ENCODE results near the gene CELF4. TPM values are rescaled to one million over a fixed set of nuclear protein-coding genes. Genes with fewer than 3 reads are reported as not detected.

CELF4 gene
- total and polyA plus RNA-seq, 2 of the 4 experiments (the other 2 are of a cell fraction) = not detected

GRCh38 chr18:37497853-37498518, 67.6 kb downstream of the CELF4 start:
- Histone ChIP-seq H3K9me1 (ENCODE audit: insufficient read depth, low read length) (no peaks in the 10 kb centered on the region), H2BK5ac (ENCODE audit: low read depth, low read length, poor library complexity, severe bottlenecking) (no peak overlapping the region), H2AK5ac (ENCODE audit: low read depth, low read length) (no peak overlapping the region), H3K23ac (ENCODE audit: low read depth, low read length) (no peak overlapping the region), H3K9ac (ENCODE audit: low read depth, low read length) (no peak overlapping the region), H3K27ac (ENCODE audit: insufficient read depth, low read length) (no peak overlapping the region), H3K14ac (replicated peaks; ENCODE audit: low read depth, low read length) (no peak overlapping the region), H2AFZ (replicated peaks; ENCODE audit: low read length, poor library complexity) (no peak overlapping the region), H3K36me3 (ENCODE audit: control insufficient read depth, insufficient read depth, low read length) (no peaks in the 10 kb centered on the region), H4K91ac (ENCODE audit: insufficient read depth, low read depth, low read length) (no peak overlapping the region), H2BK120ac (ENCODE audit: low read depth, low read length) (no peak overlapping the region), H3K4me1 (ENCODE audit: control insufficient read depth, insufficient read depth, low read length) (no peaks in the 10 kb centered on the region), H4K5ac (ENCODE audit: low read depth, low read length) (no peak overlapping the region), H2AK9ac (replicated peaks; ENCODE audit: low read depth, low read length, poor library complexity) (no peak overlapping the region), H3K4me2 (ENCODE audit: low read depth, low read length) (no peak overlapping the region), H2BK15ac (ENCODE audit: low read depth, low read length) (no peak overlapping the region), H3K27me3 (ENCODE audit: control insufficient read depth, insufficient read depth, low read length) (peaks cover 6% of the 10 kb centered on the region; the same call in 1 of the 2 replicates), H3K4ac (ENCODE audit: low read depth, low read length) (no peak overlapping the region), H4K20me1 (ENCODE audit: insufficient read depth, low read length) (no peaks in the 10 kb centered on the region), H2BK20ac (ENCODE audit: low read depth, low read length) (no peak overlapping the region), H3K56ac (ENCODE audit: extremely low read depth, insufficient read depth, low read length) (no peak overlapping the region), H3K79me1 (ENCODE audit: low read depth in 1 of 2, low read length in 2 of 2) (no peaks in the 10 kb centered on the region), H3K9me3 (ENCODE audit: control insufficient read depth, insufficient read depth, low read length) (no peaks in the 10 kb centered on the region), H3K4me3 (ENCODE audit: insufficient read depth, low read depth, low read length) (no peak overlapping the region), H4K8ac (ENCODE audit: low read depth in 2 of 2, low read length in 2 of 2) (no peak overlapping the region), H3K18ac (ENCODE audit: low read depth, low read length) (no peak overlapping the region)
- in situ Hi-C loops (cut with MboI; ENCODE audit: low sequenced_read_pairs) (loop anchor here (25.0 kb wide), 1 partner anchor 561 kb away; no protein-coding TSS in a partner anchor), dilution Hi-C loops (cut with HindIII; ENCODE audit: low sequenced_read_pairs, unreplicated experiment) (no loop called here), intact Hi-C loops (cut with micrococcal nuclease) (no loop called here)
- no CpG with 5 or more reads among the region's 1 CpG for WGBS, 2 experiments (ENCODE audit: extremely low coverage in 2 of 2, insufficient read length in 1 of 2)
- ATAC-seq (ENCODE audit: low read depth) (no peak), DNase-seq (no peak)
- ChIA-PET POLR2A (ENCODE audit: unreplicated experiment) (no interaction called here), CTCF (no interaction called here)
- no peak for TF ChIP-seq RAD21 (IDR thresholded peaks at IDR 0.05; ENCODE audit: low read length)
- TF ChIP-seq SMC3 (IDR thresholded peaks at IDR 0.05; ENCODE audit: low read depth, low read length) = no peak
- TF ChIP-seq RFX5 (IDR thresholded peaks at IDR 0.05; ENCODE audit: low read depth, low read length) = no peak
- TF ChIP-seq ELK1 (IDR thresholded peaks at IDR 0.05; ENCODE audit: borderline replicate concordance, low read depth, low read length) = no peak
- no peak for TF ChIP-seq CTCF (conservative IDR thresholded peaks at IDR 0.05; ENCODE audit: low read depth, low read length)
- TF ChIP-seq BHLHE40 (IDR thresholded peaks at IDR 0.05; ENCODE audit: low read depth, low read length) = no peak
- no peak for TF ChIP-seq MAZ (IDR thresholded peaks at IDR 0.05; ENCODE audit: borderline replicate concordance, low read depth, low read length)
- TF ChIP-seq MXI1 (IDR thresholded peaks at IDR 0.05; ENCODE audit: borderline replicate concordance, low read depth, low read length) = no peak
- no peak for TF ChIP-seq FOS (IDR thresholded peaks at IDR 0.05; ENCODE audit: low read depth, low read length)
- no peak for TF ChIP-seq POLR2A (IDR thresholded peaks at IDR 0.05; ENCODE audit: low read depth, low read length)
- no peak for TF ChIP-seq USF2 (IDR thresholded peaks at IDR 0.05; ENCODE audit: low read depth, low read length)
- BruUV-seq (replicated peaks) = no TSS peak
